Panc1 (cell line): ENCODE results near the gene MRPS12. TPM values are rescaled to one million over a fixed set of nuclear protein-coding genes. Genes with fewer than 3 reads are reported as not detected.

Source experiments
- ATAC-seq: fragments of 200-7000 bp; cut with Tn5 transposase; 2 replicates; pipeline ENCODE4 v1.9.1; 2020; ENCODE audit warnings: mild to moderate bottlenecking, moderate library complexity
- BruUV-seq: library from RNA; stranded (reverse); fragments of 400-500 nt; replicated peaks from 2 replicates; lab custom pipeline; 2021; lab: Mats Ljungman, UMichigan
- CTCF ChIA-PET: fragments of 300-600 bp; sonication (Branson Sonifier 250); formaldehyde crosslinking; loops from one replicate; lab custom pipeline; 2022; ENCODE audit warnings: antibody characterized with exemption; lab: Charles Lee
- POLR2A ChIA-PET: fragments of 300-600 bp; sonication (Branson Sonifier 250); formaldehyde crosslinking; loops from one replicate; lab custom pipeline; 2022; ENCODE audit warnings: antibody characterized with exemption; lab: Charles Lee
- DNase-seq: peaks from one replicate; pipeline ENCODE4 v3.0.0-alpha.2; 2010; ENCODE audit warnings: low read depth, low spot score
- H3K27ac ChIP-seq: 2 replicates; pipeline ENCODE4 v1.5.1; 2011; ENCODE audit warnings: mild to moderate bottlenecking, low read length, inconsistent platforms
- H3K27me3 ChIP-seq: fragments of 200-500 bp; sonication (Bioruptor generic); 2 replicates; pipeline ENCODE4 v1.6.0; 2014; ENCODE audit warnings: low read length, inconsistent platforms; ENCODE audit not compliant: control insufficient read depth, insufficient read depth
- H3K36me3 ChIP-seq: fragments of 200-500 bp; sonication (Bioruptor generic); 2 replicates; pipeline ENCODE4 v1.5.1; 2014; ENCODE audit warnings: inconsistent platforms, mild to moderate bottlenecking, low read length, moderate library complexity; ENCODE audit not compliant: control insufficient read depth, insufficient read depth
- H3K4me1 ChIP-seq: 2 replicates; pipeline ENCODE4 v1.5.1; 2011; ENCODE audit warnings: inconsistent platforms, mild to moderate bottlenecking, low read length, moderate library complexity; ENCODE audit not compliant: control insufficient read depth, insufficient read depth
- H3K4me3 ChIP-seq, 2 experiments: 2 replicates each; pipeline ENCODE4 v1.5.1; 2011 to 2012; ENCODE audit warnings: low read depth in 2 of 2, low read length in 2 of 2, mild to moderate bottlenecking in 2 of 2, inconsistent platforms in 1 of 2, moderate library complexity in 1 of 2
- H3K9me3 ChIP-seq: fragments of 200-500 bp; sonication (Bioruptor generic); 2 replicates; pipeline ENCODE4 v1.5.1; 2014; ENCODE audit warnings: low read depth, mild to moderate bottlenecking, inconsistent platforms, low read length, moderate library complexity; ENCODE audit not compliant: control insufficient read depth, insufficient read depth
- POLR2AphosphoS5 ChIP-seq: IDR thresholded peaks from 2 replicates; pipeline ENCODE4 v1.6.1; 2012; ENCODE audit warnings: mild to moderate bottlenecking, low read depth, low read length, moderate library complexity
- SIN3A ChIP-seq: IDR thresholded peaks from 2 replicates; pipeline ENCODE4 v1.6.1; 2012; ENCODE audit warnings: low read depth, mild to moderate bottlenecking, low read length, moderate library complexity, borderline replicate concordance; ENCODE audit not compliant: insufficient read depth
- TCF7L2 ChIP-seq: IDR thresholded peaks from 2 replicates; pipeline ENCODE4 v1.6.1; 2011; ENCODE audit warnings: mild to moderate bottlenecking, low read depth, low read length, inconsistent platforms
- in situ Hi-C: cut with HindIII; loops from 2 replicates; pipeline ENCODE4 v1.10.0; 2016; ENCODE audit warnings: low sequenced_read_pairs, low pct_unique_long_range_greater_than_20kb
- intact Hi-C: fragments of 100-400 bp; cut with micrococcal nuclease; formaldehyde crosslinking; loops from one replicate; pipeline ENCODE4 v1.10.0; 2022; ENCODE audit not compliant: unreplicated experiment
- total RNA-seq: library from RNA; stranded (reverse); gene quantifications from one replicate; pipeline ENCODE4 v1.2.1, GENCODE V29; 2021; ENCODE audit not compliant: unreplicated experiment
- TF ChIP-seq, protein P1 (sequence below): fragments of 450-650 bp; IDR thresholded peaks from 2 replicates; pipeline ENCODE4 v1.5.1; 2017; ENCODE audit warnings: mild to moderate bottlenecking
- TF ChIP-seq, protein P2 (sequence below), 2 experiments: IDR thresholded peaks; 2 replicates each; pipeline ENCODE4 v1.6.1; 2011 to 2012; ENCODE audit warnings: low read depth in 2 of 2, control low read depth in 1 of 2, low read length in 1 of 2, mild to moderate bottlenecking in 1 of 2, moderate library complexity in 1 of 2; ENCODE audit not compliant: insufficient read depth in 1 of 2

Gene MRPS12
- total RNA-seq, 1 experiment from 2014 or later: 511 TPM

DNA sequence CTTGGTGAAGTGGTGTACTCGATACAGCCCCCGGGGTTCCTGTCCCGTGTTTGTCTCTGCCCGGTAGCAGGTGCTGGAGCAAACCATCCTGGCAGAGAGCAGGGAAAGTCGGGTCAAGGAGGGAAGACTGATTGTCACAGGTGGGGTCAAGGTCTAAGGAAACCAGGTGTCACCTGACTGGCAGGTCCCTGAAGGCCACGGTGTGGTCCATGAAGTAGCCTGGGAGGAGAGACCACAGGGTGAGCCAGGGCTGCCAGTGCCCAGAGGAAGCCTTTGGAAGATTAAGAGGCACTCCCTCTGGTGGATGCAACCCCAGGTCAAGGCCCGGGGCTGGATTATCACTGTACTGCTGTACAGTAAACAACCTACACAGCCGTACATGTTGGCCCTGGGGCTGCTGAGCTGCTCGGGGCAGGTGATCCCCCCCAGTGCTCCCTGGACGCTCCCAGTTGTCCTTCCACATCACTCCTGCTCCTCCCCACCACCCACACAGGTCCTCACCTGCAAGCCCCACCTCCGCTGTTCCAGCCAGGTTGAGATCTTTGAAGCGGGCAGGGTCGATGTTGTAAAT, 12.7 kb upstream of the MRPS12 start:
- TF ChIP-seq SIN3A: no peak
- TF ChIP-seq, protein P1, sequence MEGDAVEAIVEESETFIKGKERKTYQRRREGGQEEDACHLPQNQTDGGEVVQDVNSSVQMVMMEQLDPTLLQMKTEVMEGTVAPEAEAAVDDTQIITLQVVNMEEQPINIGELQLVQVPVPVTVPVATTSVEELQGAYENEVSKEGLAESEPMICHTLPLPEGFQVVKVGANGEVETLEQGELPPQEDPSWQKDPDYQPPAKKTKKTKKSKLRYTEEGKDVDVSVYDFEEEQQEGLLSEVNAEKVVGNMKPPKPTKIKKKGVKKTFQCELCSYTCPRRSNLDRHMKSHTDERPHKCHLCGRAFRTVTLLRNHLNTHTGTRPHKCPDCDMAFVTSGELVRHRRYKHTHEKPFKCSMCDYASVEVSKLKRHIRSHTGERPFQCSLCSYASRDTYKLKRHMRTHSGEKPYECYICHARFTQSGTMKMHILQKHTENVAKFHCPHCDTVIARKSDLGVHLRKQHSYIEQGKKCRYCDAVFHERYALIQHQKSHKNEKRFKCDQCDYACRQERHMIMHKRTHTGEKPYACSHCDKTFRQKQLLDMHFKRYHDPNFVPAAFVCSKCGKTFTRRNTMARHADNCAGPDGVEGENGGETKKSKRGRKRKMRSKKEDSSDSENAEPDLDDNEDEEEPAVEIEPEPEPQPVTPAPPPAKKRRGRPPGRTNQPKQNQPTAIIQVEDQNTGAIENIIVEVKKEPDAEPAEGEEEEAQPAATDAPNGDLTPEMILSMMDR: no peak
- TF ChIP-seq, protein P2, sequence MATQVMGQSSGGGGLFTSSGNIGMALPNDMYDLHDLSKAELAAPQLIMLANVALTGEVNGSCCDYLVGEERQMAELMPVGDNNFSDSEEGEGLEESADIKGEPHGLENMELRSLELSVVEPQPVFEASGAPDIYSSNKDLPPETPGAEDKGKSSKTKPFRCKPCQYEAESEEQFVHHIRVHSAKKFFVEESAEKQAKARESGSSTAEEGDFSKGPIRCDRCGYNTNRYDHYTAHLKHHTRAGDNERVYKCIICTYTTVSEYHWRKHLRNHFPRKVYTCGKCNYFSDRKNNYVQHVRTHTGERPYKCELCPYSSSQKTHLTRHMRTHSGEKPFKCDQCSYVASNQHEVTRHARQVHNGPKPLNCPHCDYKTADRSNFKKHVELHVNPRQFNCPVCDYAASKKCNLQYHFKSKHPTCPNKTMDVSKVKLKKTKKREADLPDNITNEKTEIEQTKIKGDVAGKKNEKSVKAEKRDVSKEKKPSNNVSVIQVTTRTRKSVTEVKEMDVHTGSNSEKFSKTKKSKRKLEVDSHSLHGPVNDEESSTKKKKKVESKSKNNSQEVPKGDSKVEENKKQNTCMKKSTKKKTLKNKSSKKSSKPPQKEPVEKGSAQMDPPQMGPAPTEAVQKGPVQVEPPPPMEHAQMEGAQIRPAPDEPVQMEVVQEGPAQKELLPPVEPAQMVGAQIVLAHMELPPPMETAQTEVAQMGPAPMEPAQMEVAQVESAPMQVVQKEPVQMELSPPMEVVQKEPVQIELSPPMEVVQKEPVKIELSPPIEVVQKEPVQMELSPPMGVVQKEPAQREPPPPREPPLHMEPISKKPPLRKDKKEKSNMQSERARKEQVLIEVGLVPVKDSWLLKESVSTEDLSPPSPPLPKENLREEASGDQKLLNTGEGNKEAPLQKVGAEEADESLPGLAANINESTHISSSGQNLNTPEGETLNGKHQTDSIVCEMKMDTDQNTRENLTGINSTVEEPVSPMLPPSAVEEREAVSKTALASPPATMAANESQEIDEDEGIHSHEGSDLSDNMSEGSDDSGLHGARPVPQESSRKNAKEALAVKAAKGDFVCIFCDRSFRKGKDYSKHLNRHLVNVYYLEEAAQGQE (IDR thresholded peaks at IDR 0.05; ENCODE audit: insufficient read depth in 1 of 2, low read depth in 2 of 2, low read length in 1 of 2): peak in 1 of 2 experiments; percentile 41; a peak in 1 of 4 replicates
- TF ChIP-seq POLR2AphosphoS5: peak; percentile 75; the same call in 1 of the 2 replicates
- TF ChIP-seq TCF7L2: no peak
- Histone ChIP-seq H3K4me3 (no peak overlapping the region), H3K27ac (peak overlapping the region; percentile 0; the same call in 1 of the 2 replicates), H3K27me3 (no peaks in the 10 kb centered on the region), H3K9me3 (no peaks in the 10 kb centered on the region), H3K36me3 (no peaks in the 10 kb centered on the region), H3K4me1 (peaks cover 11% of the 10 kb centered on the region)
- no peak for DNase-seq
- in situ Hi-C loops: no loop called here
- intact Hi-C loops: no loop called here
- BruUV-seq: no TSS peak
- CTCF ChIA-PET: interaction anchor here (0.6 to 2.0 kb wide), 5 partner anchors 12 to 185 kb away, joined by 4 to 10 read pairs (median 7); partner anchors contain the start of genes MRPS12, NFKBIB and SARS2
- POLR2A ChIA-PET: no interaction called here
- ATAC-seq: peak; percentile 78

DNA sequence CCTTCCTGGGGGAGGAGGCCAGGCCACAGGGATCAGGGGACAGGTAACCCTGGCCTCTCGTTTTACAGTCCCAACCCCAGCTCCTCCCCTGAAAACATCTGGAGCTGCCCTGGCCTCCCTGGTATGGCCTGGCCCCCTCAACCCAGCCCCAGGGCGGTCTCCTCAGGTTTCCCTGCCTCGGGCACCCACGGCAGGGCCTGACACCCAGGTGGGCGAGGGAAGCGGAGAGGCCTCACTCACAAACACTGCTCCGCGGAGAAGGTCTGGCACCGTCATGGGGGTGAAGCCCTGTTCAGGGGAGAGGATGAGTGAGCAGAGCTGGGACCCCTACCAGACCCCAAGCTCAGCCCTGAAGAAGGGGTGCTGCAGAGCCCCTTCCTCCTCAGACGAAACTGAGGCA, 12.2 kb upstream of the MRPS12 start:
- no peaks in the 10 kb centered on the region for H3K36me3 ChIP-seq
- no peaks in the 10 kb centered on the region for H3K27me3 ChIP-seq
- in situ Hi-C loops: no loop called here
- no peak overlapping the region for H3K4me3 ChIP-seq
- TF ChIP-seq, protein P1: no peak
- TF ChIP-seq POLR2AphosphoS5 (no peak; the same call in 1 of the 2 replicates), TCF7L2 (no peak), SIN3A (no peak)
- TF ChIP-seq, protein P2 (IDR thresholded peaks at IDR 0.05; ENCODE audit: insufficient read depth in 1 of 2, low read depth in 2 of 2, low read length in 1 of 2): no peak
- BruUV-seq: no TSS peak
- intact Hi-C loops: no loop called here
- peak; percentile 0; the same call in 1 of the 2 replicates for ATAC-seq
- POLR2A ChIA-PET: no interaction called here
- peaks cover 11% of the 10 kb centered on the region for H3K4me1 ChIP-seq
- H3K9me3 ChIP-seq: no peaks in the 10 kb centered on the region
- H3K27ac ChIP-seq: no peak overlapping the region
- DNase-seq: no peak
- CTCF ChIA-PET: interaction anchor here (1.8 to 2.0 kb wide), 2 partner anchors 12 to 18 kb away, joined by 6 to 9 read pairs; partner anchors contain the start of genes MRPS12, NFKBIB and SARS2
